HG02973 (cell line): ENCODE data around the gene LMNA.
A peak's percentile ranks its signal among the peaks of the same experiment; 100 is the strongest.
"Not testable (repeated sequence)": the region's sequence is repeated elsewhere in the genome, so short reads cannot be mapped to it uniquely, and the experiment has no call there.

Experiments
- ATAC-seq: cut with Tn5 transposase; IDR thresholded peaks from one replicate; pipeline ENCODE4 v1.9.1; 2021; ENCODE audit warnings: moderate library complexity; ENCODE audit not compliant: unreplicated experiment

LMNA gene

GRCh38 chr1:156114101-156114918 is at the start of gene LMNA:
TSS of gene LMNA (plus strand) at chr1:156114711. CDS start at chr1:156114919, 208 bp downstream.
- ATAC-seq: peak; percentile 63

GRCh38 chr1:156065212-156065611 is 49.3 kb upstream of the LMNA start:
- ATAC-seq: no peak

- no peak for ATAC-seq
These were observed 48.6 kb upstream of the LMNA start for GRCh38 chr1:156065871-156066270.

GRCh38 chr1:156067262-156067661 is 47.2 kb upstream of the LMNA start:
- ATAC-seq: no peak

- no peak for ATAC-seq
These were observed 44.7 kb upstream of the LMNA start for GRCh38 chr1:156069490-156070455.

GRCh38 chr1:156070548-156070947 is 44.0 kb upstream of the LMNA start:
- no peak for ATAC-seq

- ATAC-seq: not testable (repeated sequence)
These were observed 43.1 kb upstream of the LMNA start for GRCh38 chr1:156071332-156071816.

- no peak for ATAC-seq
These were observed 42.3 kb upstream of the LMNA start for GRCh38 chr1:156072251-156072650.

- no peak for ATAC-seq
These were observed 41.3 kb upstream of the LMNA start for GRCh38 chr1:156073110-156073687.

- ATAC-seq: no peak
These were observed 40.8 kb upstream of the LMNA start for GRCh38 chr1:156073740-156074139.

- ATAC-seq: no peak
These were observed 39.9 kb upstream of the LMNA start for GRCh38 chr1:156074661-156075060.

GRCh38 chr1:156075162-156075561 is 39.3 kb upstream of the LMNA start:
- no peak for ATAC-seq

GRCh38 chr1:156075775-156076204 is 38.7 kb upstream of the LMNA start:
- no peak for ATAC-seq

- no peak for ATAC-seq
These were observed 37.7 kb upstream of the LMNA start for GRCh38 chr1:156076609-156077429.

GRCh38 chr1:156077430-156077760 is 37.1 kb upstream of the LMNA start:
- ATAC-seq: no peak

GRCh38 chr1:156078728-156079127 is 35.8 kb upstream of the LMNA start:
- no peak for ATAC-seq

- ATAC-seq: no peak
These were observed 34.7 kb upstream of the LMNA start for GRCh38 chr1:156079762-156080161.

- ATAC-seq: no peak
These were observed 34.2 kb upstream of the LMNA start for GRCh38 chr1:156080241-156080862.

- no peak for ATAC-seq
These were observed 33.7 kb upstream of the LMNA start for GRCh38 chr1:156080863-156081179.
